ENCODE data around the gene CLDN34. TPM values are rescaled to one million over a fixed set of nuclear protein-coding genes. Genes with fewer than 3 reads are reported as not detected.
A peak's percentile ranks its signal among the peaks of the same experiment; 100 is the strongest.

Gene CLDN34
- total RNA-seq, 1 experiment from 2014 or later = not detected

DNA sequence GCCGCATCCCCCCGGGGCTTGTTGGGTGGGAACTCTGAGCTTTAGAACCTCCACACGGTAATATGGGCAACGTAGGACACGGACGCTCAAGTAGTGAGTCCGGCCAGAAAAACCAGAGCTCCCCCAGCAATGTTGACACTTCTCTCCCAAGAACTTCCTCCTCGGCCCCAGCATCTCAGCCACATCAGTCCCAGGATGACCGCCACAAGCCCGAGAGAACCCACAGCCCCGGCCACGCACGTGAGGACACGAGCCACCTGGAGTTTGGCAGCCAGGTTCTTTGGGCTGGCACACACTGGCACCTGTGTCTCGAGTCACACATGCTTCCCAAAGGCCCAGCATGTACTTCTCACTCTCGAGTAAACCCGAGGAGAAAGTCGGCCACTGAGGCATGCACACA, 16.3 kb downstream of the CLDN34 start:
- no peaks in the 10 kb centered on the region for H3K4me1 Mint-ChIP-seq (ENCODE audit: insufficient read depth, unreplicated experiment)
- CTCF ChIA-PET = interaction anchor here (0.5 to 2.8 kb wide), 5 partner anchors 12 to 1238 kb away, joined by 3 to 17 read pairs (median 4); partner anchors contain the start of gene CLDN34
- intact Hi-C loops (cut with micrococcal nuclease) = loop anchor here (10.0 kb wide), 2 partner anchors 1169 to 1239 kb away; no protein-coding TSS in a partner anchor
- H3K4me3 Mint-ChIP-seq (ENCODE audit: unreplicated experiment) = no peak overlapping the region
- no peaks in the 10 kb centered on the region for H3K9me3 Mint-ChIP-seq (ENCODE audit: unreplicated experiment)
- DNase-seq (ENCODE audit: unreplicated experiment) = no peak
- POLR2A ChIA-PET = no interaction called here
- no TSS peak for BruUV-seq (replicated peaks)
- peaks cover 11% of the 10 kb centered on the region for H3K27me3 Mint-ChIP-seq (ENCODE audit: insufficient read depth, unreplicated experiment)
- TF ChIP-seq, protein P1, sequence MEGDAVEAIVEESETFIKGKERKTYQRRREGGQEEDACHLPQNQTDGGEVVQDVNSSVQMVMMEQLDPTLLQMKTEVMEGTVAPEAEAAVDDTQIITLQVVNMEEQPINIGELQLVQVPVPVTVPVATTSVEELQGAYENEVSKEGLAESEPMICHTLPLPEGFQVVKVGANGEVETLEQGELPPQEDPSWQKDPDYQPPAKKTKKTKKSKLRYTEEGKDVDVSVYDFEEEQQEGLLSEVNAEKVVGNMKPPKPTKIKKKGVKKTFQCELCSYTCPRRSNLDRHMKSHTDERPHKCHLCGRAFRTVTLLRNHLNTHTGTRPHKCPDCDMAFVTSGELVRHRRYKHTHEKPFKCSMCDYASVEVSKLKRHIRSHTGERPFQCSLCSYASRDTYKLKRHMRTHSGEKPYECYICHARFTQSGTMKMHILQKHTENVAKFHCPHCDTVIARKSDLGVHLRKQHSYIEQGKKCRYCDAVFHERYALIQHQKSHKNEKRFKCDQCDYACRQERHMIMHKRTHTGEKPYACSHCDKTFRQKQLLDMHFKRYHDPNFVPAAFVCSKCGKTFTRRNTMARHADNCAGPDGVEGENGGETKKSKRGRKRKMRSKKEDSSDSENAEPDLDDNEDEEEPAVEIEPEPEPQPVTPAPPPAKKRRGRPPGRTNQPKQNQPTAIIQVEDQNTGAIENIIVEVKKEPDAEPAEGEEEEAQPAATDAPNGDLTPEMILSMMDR (IDR thresholded peaks at IDR 0.05; ENCODE audit: unreplicated experiment) = no peak
- no peaks in the 10 kb centered on the region for H3K36me3 Mint-ChIP-seq (ENCODE audit: insufficient read depth, unreplicated experiment)
- no peak overlapping the region for H3K27ac Mint-ChIP-seq (ENCODE audit: low read depth, unreplicated experiment)

DNA sequence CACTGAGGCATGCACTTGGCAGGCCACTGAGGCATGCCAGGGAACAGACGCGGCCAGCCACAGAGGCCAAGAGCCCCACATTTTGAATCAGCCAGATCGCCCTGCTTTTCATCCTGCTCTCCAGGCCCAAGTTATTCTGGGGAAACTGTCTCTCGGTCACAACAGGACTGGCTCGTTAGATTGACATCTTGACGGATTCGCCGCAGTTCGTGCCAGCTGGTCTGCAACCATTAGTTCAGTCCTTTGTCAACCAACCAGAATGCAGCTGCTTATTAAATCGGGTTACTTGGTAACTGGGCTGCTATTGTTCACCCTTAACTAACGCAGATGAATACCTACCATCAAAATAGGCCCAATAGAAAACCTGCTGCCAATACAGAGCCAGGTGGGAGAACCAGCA, 16.7 kb downstream of the CLDN34 start:
- H3K4me1 Mint-ChIP-seq (ENCODE audit: insufficient read depth, unreplicated experiment) = no peaks in the 10 kb centered on the region
- DNase-seq (ENCODE audit: unreplicated experiment) = no peak
- peaks cover 11% of the 10 kb centered on the region for H3K27me3 Mint-ChIP-seq (ENCODE audit: insufficient read depth, unreplicated experiment)
- CTCF ChIA-PET = interaction anchor here (0.5 to 2.8 kb wide), 3 partner anchors 17 to 1239 kb away, joined by 3 to 17 read pairs (median 4); partner anchors contain the start of gene CLDN34
- no peaks in the 10 kb centered on the region for H3K36me3 Mint-ChIP-seq (ENCODE audit: insufficient read depth, unreplicated experiment)
- intact Hi-C loops (cut with micrococcal nuclease) = loop anchor here (10.0 kb wide), 2 partner anchors 1169 to 1239 kb away; no protein-coding TSS in a partner anchor
- H3K9me3 Mint-ChIP-seq (ENCODE audit: unreplicated experiment) = no peaks in the 10 kb centered on the region
- H3K4me3 Mint-ChIP-seq (ENCODE audit: unreplicated experiment) = no peak overlapping the region
- TF ChIP-seq, protein P1 (IDR thresholded peaks at IDR 0.05; ENCODE audit: unreplicated experiment) = no peak
- POLR2A ChIA-PET = no interaction called here
- H3K27ac Mint-ChIP-seq (ENCODE audit: low read depth, unreplicated experiment) = no peak overlapping the region
- BruUV-seq (replicated peaks) = no TSS peak

DNA sequence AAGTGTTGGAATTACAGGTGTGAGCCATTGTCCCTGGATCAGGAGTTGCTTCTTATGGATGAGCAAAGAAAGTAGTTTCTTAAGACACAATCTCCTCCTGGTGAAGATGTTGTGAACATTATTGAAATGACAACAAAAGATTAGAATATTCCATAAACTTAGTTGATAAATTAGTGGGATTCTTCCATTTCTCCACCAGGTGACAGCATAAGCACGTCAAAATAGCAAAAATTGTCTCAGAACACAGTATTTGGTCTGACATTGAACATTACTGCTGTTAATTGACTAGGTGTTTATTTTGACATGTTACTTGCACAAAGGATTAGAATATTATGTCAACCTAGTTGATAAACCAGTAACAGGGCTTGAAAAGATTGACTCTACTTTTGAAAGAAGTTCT, 21.6 kb downstream of the CLDN34 start:
- Mint-ChIP-seq H3K4me3 (ENCODE audit: unreplicated experiment) (no peak overlapping the region), H3K36me3 (ENCODE audit: insufficient read depth, unreplicated experiment) (no peaks in the 10 kb centered on the region), H3K27me3 (ENCODE audit: insufficient read depth, unreplicated experiment) (peaks cover 11% of the 10 kb centered on the region), H3K9me3 (ENCODE audit: unreplicated experiment) (no peaks in the 10 kb centered on the region), H3K27ac (ENCODE audit: low read depth, unreplicated experiment) (no peak overlapping the region), H3K4me1 (ENCODE audit: insufficient read depth, unreplicated experiment) (no peaks in the 10 kb centered on the region)
- BruUV-seq (replicated peaks) = no TSS peak
- DNase-seq (ENCODE audit: unreplicated experiment) = peak; percentile 54
- ChIA-PET POLR2A (no interaction called here), CTCF (interaction anchor here (0.6 to 4.0 kb wide), 28 partner anchors 9 to 1981 kb away, joined by 3 to 71 read pairs (median 4); no protein-coding TSS in a partner anchor)
- intact Hi-C loops (cut with micrococcal nuclease) = loop anchor here (1.0 to 10.0 kb wide), 7 partner anchors 103 to 1244 kb away; no protein-coding TSS in a partner anchor
- TF ChIP-seq, protein P1 (IDR thresholded peaks at IDR 0.05; ENCODE audit: unreplicated experiment) = peak; percentile 70

DNA sequence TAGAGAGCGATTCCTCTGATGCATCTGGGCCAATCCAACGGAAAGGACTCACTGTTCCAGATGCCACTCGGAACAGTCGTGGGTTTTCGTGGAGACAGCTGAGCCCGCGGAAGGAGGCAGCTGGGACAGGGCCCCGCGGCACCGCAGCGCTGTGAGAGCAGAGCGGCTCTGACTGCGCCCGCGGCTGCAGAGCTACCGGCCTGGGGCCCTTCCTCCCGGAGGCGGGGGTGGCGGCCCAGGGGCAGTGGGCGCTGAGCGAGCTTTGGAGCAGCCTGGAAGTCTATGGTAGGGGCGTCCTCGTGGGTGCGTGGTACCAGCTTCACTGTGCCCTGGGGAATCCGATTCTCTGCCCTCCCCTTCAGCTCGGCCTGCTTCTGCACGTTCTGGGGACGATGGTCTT, 24.9 kb downstream of the CLDN34 start:
- intact Hi-C loops (cut with micrococcal nuclease) = no loop called here
- Mint-ChIP-seq H3K9me3 (ENCODE audit: unreplicated experiment) (no peaks in the 10 kb centered on the region), H3K4me1 (ENCODE audit: insufficient read depth, unreplicated experiment) (no peaks in the 10 kb centered on the region), H3K27ac (ENCODE audit: low read depth, unreplicated experiment) (no peak overlapping the region), H3K27me3 (ENCODE audit: insufficient read depth, unreplicated experiment) (no peaks in the 10 kb centered on the region), H3K36me3 (ENCODE audit: insufficient read depth, unreplicated experiment) (no peaks in the 10 kb centered on the region), H3K4me3 (ENCODE audit: unreplicated experiment) (no peak overlapping the region)
- no TSS peak for BruUV-seq (replicated peaks)
- TF ChIP-seq, protein P1 (IDR thresholded peaks at IDR 0.05; ENCODE audit: unreplicated experiment) = no peak
- POLR2A ChIA-PET = interaction anchor here (0.7 to 1.2 kb wide), 2 partner anchors 13 to 126 kb away, joined by 3 read pairs; no protein-coding TSS in a partner anchor
- DNase-seq (ENCODE audit: unreplicated experiment) = no peak
- CTCF ChIA-PET = interaction anchor here (0.6 to 4.0 kb wide), 9 partner anchors 11 to 1818 kb away, joined by 3 to 54 read pairs (median 3); no protein-coding TSS in a partner anchor

Measured in MCF 10A (cell line).